ENCODE data around the gene SELENOO. TPM values are rescaled to one million over a fixed set of nuclear protein-coding genes. Genes with fewer than 3 reads are reported as not detected.
A peak's percentile ranks its signal among the peaks of the same experiment; 100 is the strongest.

The SELENOO gene
- total and polyA plus RNA-seq, 2 donors (not counting 1 experiment from before 2014, with no cell fraction given): 62.1 to 74.6 TPM

DNA sequence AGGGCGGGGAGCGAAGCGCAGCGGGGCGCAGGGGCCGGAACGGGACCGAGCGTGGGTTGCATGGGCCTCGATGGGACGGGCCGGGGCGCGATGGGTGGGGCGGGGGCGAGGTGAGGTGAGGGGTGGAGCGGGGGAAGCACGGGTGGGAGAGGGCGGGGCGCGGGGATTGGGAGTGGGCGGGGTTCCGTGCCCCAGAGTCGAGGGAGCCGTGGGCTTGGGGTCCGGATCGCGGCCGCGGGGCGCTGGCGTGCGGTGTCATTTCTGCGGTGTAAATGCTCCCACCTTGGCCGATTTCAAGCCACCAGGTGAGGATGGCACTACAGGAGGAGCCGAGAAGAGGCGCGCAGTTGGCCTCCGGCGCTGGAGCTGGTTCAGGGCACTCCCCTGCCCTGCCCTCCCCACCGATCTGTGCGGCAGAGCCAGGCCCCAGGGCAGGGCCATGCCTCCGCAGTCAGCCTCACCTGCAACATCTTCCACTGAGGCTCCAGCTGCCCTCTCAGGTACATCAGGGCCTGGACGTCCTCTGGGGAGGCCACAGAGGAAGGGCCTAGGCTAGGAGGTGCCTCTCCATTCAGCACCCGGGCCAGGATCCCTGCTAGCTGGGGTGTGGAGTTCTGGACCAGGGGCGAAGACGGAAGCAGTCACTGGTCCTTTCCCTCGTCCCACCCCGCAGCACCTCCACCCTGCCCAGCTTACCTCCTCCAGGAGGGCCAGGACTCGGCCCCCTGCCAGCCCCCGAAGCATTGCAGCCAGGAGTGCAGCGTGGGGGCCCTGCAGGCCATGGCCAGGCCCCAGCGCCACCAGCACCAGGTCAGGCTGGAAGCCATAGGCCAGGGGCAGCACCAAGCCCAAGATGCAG, 44.6 kb downstream of the SELENOO start:
- Histone ChIP-seq H3K27me3 (replicated peaks in 1 of 4; ENCODE audit: control extremely low read depth in 1 of 4, control insufficient read depth in 3 of 4, insufficient read depth in 4 of 4, low read length in 3 of 4) (no peaks in the 10 kb centered on the region), H2AFZ (ENCODE audit: insufficient read depth, low read depth, low read length, poor library complexity, severe bottlenecking) (peak overlapping the region; percentile 85), H3K36me3 (replicated peaks in 1 of 2; ENCODE audit: control extremely low read depth in 1 of 2, control insufficient read depth in 1 of 2, extremely low read depth in 1 of 2, insufficient read depth in 2 of 2, low read length in 1 of 2) (peaks cover 0 to 29% of the 10 kb centered on the region in 2 experiments), H3K9me3 (ENCODE audit: control extremely low read depth in 1 of 3, control insufficient read depth in 2 of 3, insufficient read depth in 1 of 3, low read length in 2 of 3) (no peaks in the 10 kb centered on the region), H3K27ac (ENCODE audit: low read length in 2 of 2) (peak overlapping the region; percentile 91 to 96), H3K9ac (ENCODE audit: low read length) (peak overlapping the region; percentile 88), H3K4me1 (ENCODE audit: control insufficient read depth in 2 of 2, insufficient read depth in 2 of 2, low read length in 2 of 2) (peaks cover 41 to 75% of the 10 kb centered on the region in 2 donors), H3K79me2 (ENCODE audit: control insufficient read depth, insufficient read depth, low read length) (peaks cover 72% of the 10 kb centered on the region), H3K4me2 (replicated peaks; ENCODE audit: low read depth, low read length, poor library complexity, severe bottlenecking) (peak overlapping the region; percentile 93), H4K20me1 (ENCODE audit: control insufficient read depth, insufficient read depth, low read length, poor library complexity, severe bottlenecking) (peaks cover 73% of the 10 kb centered on the region), H3K4me3 (ENCODE audit: control extremely low read depth in 1 of 5, extremely low read depth in 1 of 5, insufficient read depth in 1 of 5, low read depth in 2 of 5, low read length in 4 of 5) (peak overlapping the region; percentile 35 to 99 (median 90))
- 21% methylated on average over 44 of the region's 53 CpGs for WGBS (ENCODE audit: insufficient coverage)
- H3K9me3 Mint-ChIP-seq (ENCODE audit: insufficient read depth): no peaks in the 10 kb centered on the region
- ChIA-PET CTCF (interaction anchor here (1.1 to 2.9 kb wide), 3 partner anchors 97 to 376 kb away, joined by 4 to 16 read pairs (median 7); partner anchors contain the start of gene SCO2), POLR2A (interaction anchor here (1.6 kb wide), 1 partner anchor 55 kb away, joined by 8 read pairs; no protein-coding TSS in a partner anchor)
- peak overlapping the region; percentile 96 for H3K4me3 Mint-ChIP-seq
- no peaks in the 10 kb centered on the region for H3K27me3 Mint-ChIP-seq
- intact Hi-C loops (cut with micrococcal nuclease): loop anchor here (1.0 to 2.0 kb wide), 5 partner anchors 25 to 375 kb away; partner anchors contain the start of genes MAPK11 and SCO2
- no peak for DNase-seq
- H3K27ac Mint-ChIP-seq: peak overlapping the region; percentile 99
- peaks cover 45% of the 10 kb centered on the region for H3K4me1 Mint-ChIP-seq
- peak; percentile 46 for ATAC-seq (ENCODE audit: low read depth)
- no peak for TF ChIP-seq EZH2 (IDR thresholded peaks at IDR 0.05; ENCODE audit: borderline replicate concordance, insufficient read depth, low read depth, low read length, poor library complexity, severe bottlenecking)
- TF ChIP-seq, protein P1, sequence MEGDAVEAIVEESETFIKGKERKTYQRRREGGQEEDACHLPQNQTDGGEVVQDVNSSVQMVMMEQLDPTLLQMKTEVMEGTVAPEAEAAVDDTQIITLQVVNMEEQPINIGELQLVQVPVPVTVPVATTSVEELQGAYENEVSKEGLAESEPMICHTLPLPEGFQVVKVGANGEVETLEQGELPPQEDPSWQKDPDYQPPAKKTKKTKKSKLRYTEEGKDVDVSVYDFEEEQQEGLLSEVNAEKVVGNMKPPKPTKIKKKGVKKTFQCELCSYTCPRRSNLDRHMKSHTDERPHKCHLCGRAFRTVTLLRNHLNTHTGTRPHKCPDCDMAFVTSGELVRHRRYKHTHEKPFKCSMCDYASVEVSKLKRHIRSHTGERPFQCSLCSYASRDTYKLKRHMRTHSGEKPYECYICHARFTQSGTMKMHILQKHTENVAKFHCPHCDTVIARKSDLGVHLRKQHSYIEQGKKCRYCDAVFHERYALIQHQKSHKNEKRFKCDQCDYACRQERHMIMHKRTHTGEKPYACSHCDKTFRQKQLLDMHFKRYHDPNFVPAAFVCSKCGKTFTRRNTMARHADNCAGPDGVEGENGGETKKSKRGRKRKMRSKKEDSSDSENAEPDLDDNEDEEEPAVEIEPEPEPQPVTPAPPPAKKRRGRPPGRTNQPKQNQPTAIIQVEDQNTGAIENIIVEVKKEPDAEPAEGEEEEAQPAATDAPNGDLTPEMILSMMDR (IDR thresholded peaks at IDR 0.05): no peak
